Measurements from ENCODE around the gene DLL1.
A peak's percentile ranks its signal among the peaks of the same experiment; 100 is the strongest.

DLL1 gene

DNA sequence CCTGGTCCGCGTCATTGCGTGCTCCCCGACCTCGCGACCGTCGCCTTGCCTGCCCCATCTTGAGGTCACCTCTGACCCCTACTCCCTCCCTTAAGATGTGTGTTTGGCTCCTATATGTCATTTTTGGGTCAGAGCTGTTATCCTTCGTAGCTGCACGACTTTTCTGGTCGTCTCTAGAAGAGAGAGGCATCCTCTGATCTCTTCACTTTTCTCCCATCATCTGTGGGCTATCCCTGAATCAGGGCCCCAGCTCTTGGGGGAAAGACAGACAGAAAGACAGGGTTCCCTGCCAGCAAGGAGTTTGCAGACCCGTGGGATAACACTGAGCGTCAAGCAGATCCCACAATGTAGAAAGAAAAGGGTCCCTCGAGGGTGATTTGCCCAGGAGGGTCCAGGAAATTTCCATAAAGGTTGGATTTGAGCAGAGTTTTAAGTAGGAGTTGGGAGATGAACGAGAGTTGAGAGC is 16.2 kb upstream of the DLL1 start:
- peaks cover 1% of the 10 kb centered on the region; the same call in 1 of the 2 replicates for H3K36me3 ChIP-seq (ENCODE audit: control insufficient read depth, insufficient read depth, low read length)
- DNase-seq (ENCODE audit: extremely low read depth, insufficient read length): no peak
- peak overlapping the region; percentile 98 for H3K4me3 ChIP-seq (replicated peaks; ENCODE audit: low read depth, low read length)
- TF ChIP-seq, protein P1, sequence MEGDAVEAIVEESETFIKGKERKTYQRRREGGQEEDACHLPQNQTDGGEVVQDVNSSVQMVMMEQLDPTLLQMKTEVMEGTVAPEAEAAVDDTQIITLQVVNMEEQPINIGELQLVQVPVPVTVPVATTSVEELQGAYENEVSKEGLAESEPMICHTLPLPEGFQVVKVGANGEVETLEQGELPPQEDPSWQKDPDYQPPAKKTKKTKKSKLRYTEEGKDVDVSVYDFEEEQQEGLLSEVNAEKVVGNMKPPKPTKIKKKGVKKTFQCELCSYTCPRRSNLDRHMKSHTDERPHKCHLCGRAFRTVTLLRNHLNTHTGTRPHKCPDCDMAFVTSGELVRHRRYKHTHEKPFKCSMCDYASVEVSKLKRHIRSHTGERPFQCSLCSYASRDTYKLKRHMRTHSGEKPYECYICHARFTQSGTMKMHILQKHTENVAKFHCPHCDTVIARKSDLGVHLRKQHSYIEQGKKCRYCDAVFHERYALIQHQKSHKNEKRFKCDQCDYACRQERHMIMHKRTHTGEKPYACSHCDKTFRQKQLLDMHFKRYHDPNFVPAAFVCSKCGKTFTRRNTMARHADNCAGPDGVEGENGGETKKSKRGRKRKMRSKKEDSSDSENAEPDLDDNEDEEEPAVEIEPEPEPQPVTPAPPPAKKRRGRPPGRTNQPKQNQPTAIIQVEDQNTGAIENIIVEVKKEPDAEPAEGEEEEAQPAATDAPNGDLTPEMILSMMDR (IDR thresholded peaks at IDR 0.05; ENCODE audit: insufficient read depth, low read length, poor library complexity, severe bottlenecking): no peak
- H3K27me3 ChIP-seq (replicated peaks; ENCODE audit: control insufficient read depth, insufficient read depth, low read length): no peaks in the 10 kb centered on the region

DNA sequence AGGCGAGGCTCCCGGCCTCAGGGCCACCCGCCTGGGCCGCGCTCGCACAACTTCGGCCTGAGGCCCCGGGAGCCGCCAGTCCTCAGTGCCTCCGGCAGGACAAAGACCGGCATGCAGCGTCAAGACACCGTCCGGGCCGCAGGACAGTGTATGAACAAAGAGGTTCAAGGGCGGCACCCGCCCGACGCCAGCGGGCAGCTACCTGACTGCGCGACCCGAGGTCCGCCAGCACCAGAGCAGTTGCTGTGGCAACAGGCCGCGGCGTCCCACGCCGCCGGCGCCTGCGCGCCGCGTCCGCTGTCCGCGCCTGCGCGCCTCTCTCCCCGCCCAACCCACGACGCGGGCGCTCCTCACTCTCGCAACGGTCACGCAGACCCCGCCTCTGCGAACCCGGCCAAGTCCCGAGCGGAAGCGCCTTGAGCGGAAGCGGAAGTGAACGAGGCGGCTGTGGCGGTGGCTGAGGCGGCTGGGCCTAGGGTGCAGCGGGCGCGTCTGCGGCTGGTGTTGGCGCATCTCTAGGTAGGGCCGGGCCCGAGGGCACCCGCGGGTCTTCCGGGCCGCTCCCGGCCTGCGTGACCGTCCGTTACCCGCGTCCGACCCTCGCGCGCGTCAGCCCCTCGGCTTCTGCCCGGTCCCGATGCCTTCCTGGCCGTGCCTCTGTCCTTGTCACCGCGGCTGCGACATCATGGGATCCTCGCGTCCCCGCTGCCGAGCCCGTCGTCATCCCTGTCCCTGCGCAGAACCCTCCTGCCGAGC is 15.6 kb upstream of the DLL1 start, which contains the start of gene FAM120B:
Gene FAM120B, plus strand, starts transcription at position 435 of the 756 bp plus-strand sequence. CDS start 10,633 bp downstream, outside the sequence.
- H3K27me3 ChIP-seq (replicated peaks; ENCODE audit: control insufficient read depth, insufficient read depth, low read length): no peaks in the 10 kb centered on the region
- TF ChIP-seq, protein P1 (IDR thresholded peaks at IDR 0.05; ENCODE audit: insufficient read depth, low read length, poor library complexity, severe bottlenecking): no peak
- peak within 1 kb of the TSS; percentile 98 for H3K4me3 ChIP-seq (replicated peaks; ENCODE audit: low read depth, low read length)
- DNase-seq (ENCODE audit: extremely low read depth, insufficient read length): peak; percentile 97
- peaks cover 1% of the 10 kb centered on the region; the same call in 1 of the 2 replicates for H3K36me3 ChIP-seq (ENCODE audit: control insufficient read depth, insufficient read depth, low read length)

DNA sequence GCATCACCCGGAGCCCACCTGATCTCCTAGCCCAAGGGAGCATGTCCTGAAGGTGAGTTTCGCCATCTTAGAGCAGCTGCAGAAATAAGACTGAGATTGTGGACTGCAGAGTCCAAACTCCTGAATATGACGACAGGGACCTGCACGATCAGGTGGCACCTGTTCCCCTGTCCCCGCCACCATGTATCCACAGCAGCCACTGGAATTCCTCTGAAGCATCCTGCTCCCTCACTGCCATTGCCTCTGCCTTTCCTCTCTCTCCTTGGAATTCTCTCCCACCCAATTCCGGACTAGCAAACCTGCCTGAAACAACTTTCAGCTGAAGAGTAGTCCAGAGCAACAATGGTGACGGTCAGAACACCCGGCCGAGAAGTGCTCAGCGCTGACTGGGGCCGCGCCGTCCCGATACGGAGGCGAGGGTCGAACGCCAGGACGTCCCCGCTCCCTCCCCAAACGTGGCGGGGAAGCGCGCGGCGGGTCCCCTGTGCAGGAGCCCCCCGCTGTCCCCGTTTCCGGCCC is 15.0 kb upstream of the DLL1 start:
- no peaks in the 10 kb centered on the region for H3K36me3 ChIP-seq (ENCODE audit: control insufficient read depth, insufficient read depth, low read length)
- H3K4me3 ChIP-seq (replicated peaks; ENCODE audit: low read depth, low read length): peak overlapping the region; percentile 70
- H3K27me3 ChIP-seq (replicated peaks; ENCODE audit: control insufficient read depth, insufficient read depth, low read length): no peaks in the 10 kb centered on the region
- TF ChIP-seq, protein P1 (IDR thresholded peaks at IDR 0.05; ENCODE audit: insufficient read depth, low read length, poor library complexity, severe bottlenecking): no peak
- no peak for DNase-seq (ENCODE audit: extremely low read depth, insufficient read length)

DNA sequence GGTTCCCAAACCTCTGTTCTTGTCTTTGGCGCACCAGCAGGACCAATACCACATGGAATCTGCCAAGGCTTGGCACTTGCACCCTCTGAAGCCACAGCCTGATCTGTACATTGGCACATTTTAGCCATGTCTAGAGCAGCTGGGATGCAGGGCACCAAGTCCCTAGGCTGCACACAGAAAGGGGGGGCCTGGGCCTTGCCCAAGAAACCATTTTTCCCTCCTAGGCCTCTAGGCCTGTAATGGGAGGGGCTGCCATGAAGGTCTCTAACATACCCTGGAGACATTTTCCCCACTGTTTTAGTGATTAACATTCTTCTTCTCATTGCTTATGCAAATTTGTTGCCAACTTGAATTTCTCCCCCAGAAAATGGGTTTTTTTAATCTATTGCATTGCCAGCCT is 10.3 kb upstream of the DLL1 start:
- H3K27me3 ChIP-seq (replicated peaks; ENCODE audit: control insufficient read depth, insufficient read depth, low read length): no peaks in the 10 kb centered on the region; the same call in 1 of the 2 replicates
- TF ChIP-seq, protein P1 (IDR thresholded peaks at IDR 0.05; ENCODE audit: insufficient read depth, low read length, poor library complexity, severe bottlenecking): no peak
- no peak for DNase-seq (ENCODE audit: extremely low read depth, insufficient read length)
- no peaks in the 10 kb centered on the region for H3K36me3 ChIP-seq (ENCODE audit: control insufficient read depth, insufficient read depth, low read length)
- H3K4me3 ChIP-seq (replicated peaks; ENCODE audit: low read depth, low read length): no peak overlapping the region

DNA sequence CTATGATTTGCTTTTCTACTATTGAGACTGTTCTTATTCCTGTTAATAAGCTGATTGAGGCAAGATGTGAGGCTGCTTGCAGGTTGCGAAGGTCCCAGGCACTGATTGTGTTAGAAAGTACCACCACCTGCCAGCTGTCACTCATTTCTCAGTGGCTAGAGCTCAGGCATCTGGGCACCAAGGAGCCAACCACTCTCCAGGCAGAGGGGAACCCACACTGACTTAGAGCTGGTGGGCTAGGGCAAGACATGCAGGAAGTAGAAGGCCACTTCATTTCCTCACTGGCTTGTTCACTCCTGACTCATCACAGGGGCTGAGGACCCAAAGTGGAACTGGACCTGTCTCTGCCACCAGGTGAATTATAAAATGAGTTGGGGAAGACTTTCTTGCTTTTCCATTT is 7.8 kb upstream of the DLL1 start:
- peaks cover 4% of the 10 kb centered on the region; the same call in 1 of the 2 replicates for H3K27me3 ChIP-seq (replicated peaks; ENCODE audit: control insufficient read depth, insufficient read depth, low read length)
- TF ChIP-seq, protein P1 (IDR thresholded peaks at IDR 0.05; ENCODE audit: insufficient read depth, low read length, poor library complexity, severe bottlenecking): no peak
- DNase-seq (ENCODE audit: extremely low read depth, insufficient read length): no peak

More for the DNA sequence above, 7.8 kb upstream of the DLL1 start:
- no peak overlapping the region for H3K4me3 ChIP-seq (replicated peaks; ENCODE audit: low read depth, low read length)
- H3K36me3 ChIP-seq (ENCODE audit: control insufficient read depth, insufficient read depth, low read length): no peaks in the 10 kb centered on the region

All from GM06990 (cell line).